GM12878 (cell line): ENCODE data around the gene SPAG16. TPM values are rescaled to one million over a fixed set of nuclear protein-coding genes. Genes with fewer than 3 reads are reported as not detected.
"Not testable (repeated sequence)": the region's sequence is repeated elsewhere in the genome, so short reads cannot be mapped to it uniquely, and the experiment has no call there.

Experiments used
- ATAC-seq: fragments of 200-7000 bp; cut with Tn5 transposase; 3 replicates; pipeline ENCODE4 v1.9.1; 2020; ENCODE audit warnings: mild to moderate bottlenecking, moderate library complexity
- BruUV-seq: library from RNA; stranded (reverse); fragments of 400-500 nt; replicated peaks from 2 replicates; lab custom pipeline; 2021; lab: Mats Ljungman, UMichigan
- CTCF ChIA-PET: fragments of 300-600 bp; sonication (Branson Sonifier 250); formaldehyde crosslinking; extraction: SDS; loops from one replicate; lab custom pipeline; 2021; ENCODE audit warnings: inconsistent platforms; lab: Yijun Ruan, JAX
- POLR2A ChIA-PET: fragments of 350-600 bp; formaldehyde crosslinking; extraction: SDS; loops from one replicate; lab custom pipeline; 2021; ENCODE audit warnings: inconsistent platforms; lab: Charles Lee
- RAD21 ChIA-PET: fragments of 300-600 bp; sonication (Branson Sonifier 250); formaldehyde crosslinking; loops from one replicate; lab custom pipeline; 2023; ENCODE audit warnings: antibody characterized with exemption; ENCODE audit not compliant: unreplicated experiment; lab: Charles Lee
- SMC1A ChIA-PET: fragments of 300-600 bp; sonication (Branson Sonifier 250); formaldehyde crosslinking; loops from one replicate; lab custom pipeline; 2023; ENCODE audit not compliant: unreplicated experiment, uncharacterized antibody; lab: Charles Lee
- DNase-seq: peaks from one replicate; pipeline ENCODE4 v3.0.0-alpha.2; 2011; ENCODE audit warnings: low read depth, low spot score
- FAIRE-seq: peaks from 3 replicates; lab custom pipeline; 2011; peaks lifted over from hg19 to GRCh38; lab: Jason Lieb, UNC
- H2AFZ ChIP-seq: 2 replicates; pipeline ENCODE4 v1.6.0; 2011; ENCODE audit warnings: low read depth, low read length, control low read depth; ENCODE audit not compliant: control insufficient read depth
- H3K27ac ChIP-seq: 2 replicates; pipeline ENCODE4 v1.5.1; 2011; ENCODE audit warnings: control low read depth; ENCODE audit not compliant: control insufficient read depth, insufficient read depth
- H3K27me3 ChIP-seq, 2 experiments: replicated peaks in 1 of 2; 2 replicates each; pipeline versions ENCODE4 v1.6.0 to v1.6.1; 2011; ENCODE audit warnings: low read length in 1 of 2; ENCODE audit not compliant: control insufficient read depth in 2 of 2, insufficient read depth in 2 of 2
- H3K36me3 ChIP-seq, 2 experiments: 2 replicates each; pipeline ENCODE4 v1.5.1; 2011; ENCODE audit warnings: low read length in 1 of 2; ENCODE audit not compliant: control insufficient read depth in 2 of 2, insufficient read depth in 2 of 2
- H3K4me1 ChIP-seq: 2 replicates; pipeline ENCODE4 v1.6.1; 2011; ENCODE audit warnings: mild to moderate bottlenecking, low read length, moderate library complexity, mixed read lengths; ENCODE audit not compliant: control insufficient read depth, insufficient read depth
- H3K4me2 ChIP-seq: 2 replicates; pipeline ENCODE4 v1.6.0; 2011; ENCODE audit warnings: control low read depth; ENCODE audit not compliant: control insufficient read depth, insufficient read depth
- H3K4me3 ChIP-seq: fragments of 200-600 bp; sonication (generic); 2 replicates; pipeline ENCODE4 v1.5.1; 2016
- H3K79me2 ChIP-seq: 2 replicates; pipeline ENCODE4 v1.6.0; 2011; ENCODE audit warnings: low read length; ENCODE audit not compliant: control insufficient read depth, insufficient read depth
- H3K9ac ChIP-seq: 2 replicates; pipeline ENCODE4 v1.8.0; 2011; ENCODE audit warnings: low read length, control low read depth, mixed read lengths; ENCODE audit not compliant: control insufficient read depth, insufficient read depth
- H3K9me3 ChIP-seq: replicated peaks from 3 replicates; pipeline ENCODE4 v1.5.1; 2011; ENCODE audit warnings: mild to moderate bottlenecking, low read length; ENCODE audit not compliant: control insufficient read depth, insufficient read depth
- H4K20me1 ChIP-seq: 2 replicates; pipeline ENCODE4 v1.6.0; 2011; ENCODE audit not compliant: control insufficient read depth, insufficient read depth
- ATF7 ChIP-seq: fragments of 450-650 bp; IDR thresholded peaks from 2 replicates; pipeline ENCODE4 v1.6.1; 2016; ENCODE audit warnings: low read depth, mild to moderate bottlenecking
- YY1 ChIP-seq: IDR thresholded peaks from 2 replicates; pipeline ENCODE4 v1.6.1; 2011; ENCODE audit warnings: low read depth, mild to moderate bottlenecking, low read length
- WGBS: methylation state at CpG from one replicate; pipeline ENCODE4 v1.1.6; 2016; ENCODE audit warnings: low lambda C conversion rate; ENCODE audit not compliant: insufficient replicate concordance, insufficient coverage; ENCODE audit errors: missing lambda C conversion rate; 5-methylcytosine and 5-hydroxymethylcytosine counted together
- in situ Hi-C: fragments of 300-500 bp; cut with MboI; formaldehyde crosslinking; loops from 9 replicates; pipeline ENCODE4 v1.14.3; 2018; ENCODE audit warnings: mixed read lengths
- intact Hi-C: fragments of 100-400 bp; cut with micrococcal nuclease; formaldehyde crosslinking; loops from one replicate; pipeline ENCODE4 v1.14.2; 2022; ENCODE audit not compliant: unreplicated experiment
- polyA plus RNA-seq, 11 experiments: library from polyadenylated mRNA; depleted of rRNA in 4 of 11; unstranded in 6 of 11; stranded (reverse) in 5 of 11; fragments of >200 nt; fragmentation: Nextera tagmentation in 4 of 11; fragmentation: Illumina TruSeq in 1 of 11; extraction: Ambion mirVana in 4 of 11; extraction: Trizol in 1 of 11; gene quantifications; 1 replicate in 1 of 11; 2 replicates in 10 of 11; pipeline versions ENCODE4 v1.2.1 to v1.2.3, GENCODE V29; 2011 to 2016; ENCODE audit warnings: inconsistent platforms in 2 of 11, missing spikeins in 2 of 11, low read depth in 1 of 11
- total RNA-seq, 4 experiments: library from RNA; depleted of rRNA in 3 of 4; stranded (reverse); fragments of >200 nt in 3 of 4; fragmentation: Illumina TruSeq in 1 of 4; extraction: Trizol in 1 of 4; gene quantifications; 2 replicates each; pipeline versions ENCODE4 v1.2.1 to v1.2.3, GENCODE V29; 2013 to 2021

SPAG16 gene
- total and polyA plus RNA-seq, 10 of the 15 experiments (the other 5 are each of a cell fraction or from before 2014, with no cell fraction given) = 6.0 to 25.0 (median 15.2) TPM

GRCh38 chr2:213710164-213710563 lies 425.9 kb downstream of the SPAG16 start:
- WGBS = 83% methylated on average over 6 of the region's 6 CpGs

GRCh38 chr2:213718411-213718810 lies 434.1 kb downstream of the SPAG16 start:
- H4K20me1 ChIP-seq, H3K9ac ChIP-seq, ATAC-seq, H3K36me3 ChIP-seq, H3K27me3 ChIP-seq, H3K4me2 ChIP-seq, FAIRE-seq, H3K4me1 ChIP-seq, H3K4me3 ChIP-seq, BruUV-seq, CTCF ChIA-PET, H3K79me2 ChIP-seq, H3K9me3 ChIP-seq, SMC1A ChIA-PET, H2AFZ ChIP-seq, H3K27ac ChIP-seq, DNase-seq, in situ Hi-C loops, POLR2A ChIA-PET, RAD21 ChIA-PET, intact Hi-C loops: not testable (repeated sequence)
- WGBS = 94% methylated on average over 14 of the region's 16 CpGs

More at GRCh38 chr2:213710164-213710563, 425.9 kb downstream of the SPAG16 start:
- no peak for FAIRE-seq
- no peaks in the 10 kb centered on the region for H3K36me3 ChIP-seq
- H3K79me2 ChIP-seq = no peaks in the 10 kb centered on the region
- ChIA-PET POLR2A (interaction anchor here (0.7 kb wide), 1 partner anchor 1281 kb away, joined by 3 read pairs; no protein-coding TSS in a partner anchor), SMC1A (no interaction called here), CTCF (no interaction called here), RAD21 (no interaction called here)
- DNase-seq = no peak
- H3K27ac ChIP-seq = no peak overlapping the region
- no peaks in the 10 kb centered on the region for H3K4me1 ChIP-seq
- intact Hi-C loops = no loop called here
- BruUV-seq = no TSS peak
- no peak overlapping the region for H2AFZ ChIP-seq
- no peaks in the 10 kb centered on the region for H3K9me3 ChIP-seq
- H3K4me2 ChIP-seq = no peak overlapping the region
- no peak overlapping the region for H3K4me3 ChIP-seq
- TF ChIP-seq ATF7 (peak; percentile 32; the same call in 1 of the 2 replicates), YY1 (no peak)
- no peak overlapping the region for H3K9ac ChIP-seq
- no peak for ATAC-seq
- H3K27me3 ChIP-seq = no peaks in the 10 kb centered on the region
- H4K20me1 ChIP-seq = no peaks in the 10 kb centered on the region
- in situ Hi-C loops = no loop called here
